HEK293T (cell line): Measurements from ENCODE around the gene TCEAL1.

Experiments
- ARNT ChIP-seq: fragments of 450-650 bp; IDR thresholded peaks from 2 replicates; pipeline ENCODE4 v1.6.1; 2017; ENCODE audit warnings: mild to moderate bottlenecking
- ELF4 ChIP-seq: fragments of 450-650 bp; IDR thresholded peaks from 2 replicates; pipeline ENCODE4 v1.6.1; 2017; ENCODE audit warnings: antibody characterized with exemption
- FOXA1 ChIP-seq: fragments of 450-650 bp; IDR thresholded peaks from 2 replicates; pipeline ENCODE4 v1.6.1; 2016; ENCODE audit warnings: mild to moderate bottlenecking
- FOXK2 ChIP-seq: fragments of 450-650 bp; IDR thresholded peaks from 2 replicates; pipeline ENCODE4 v1.6.1; 2016; ENCODE audit warnings: mild to moderate bottlenecking
- NFRKB ChIP-seq: fragments of 450-650 bp; IDR thresholded peaks from 2 replicates; pipeline ENCODE4 v1.6.1; 2016; ENCODE audit warnings: mild to moderate bottlenecking, moderate library complexity
- PKNOX1 ChIP-seq: fragments of 450-650 bp; IDR thresholded peaks from 2 replicates; pipeline ENCODE4 v1.6.1; 2016
- SP1 ChIP-seq: fragments of 450-650 bp; IDR thresholded peaks from 2 replicates; pipeline ENCODE4 v1.6.1; 2017
- SUZ12 ChIP-seq: fragments of 450-650 bp; IDR thresholded peaks from 2 replicates; pipeline ENCODE4 v1.6.1; 2016; ENCODE audit warnings: mild to moderate bottlenecking
- ZNF384 ChIP-seq: fragments of 450-650 bp; IDR thresholded peaks from 2 replicates; pipeline ENCODE4 v1.6.1; 2016

GRCh38 chrX:103628386-103629317 lies at the start of gene TCEAL1:
- no peak for TF ChIP-seq ELF4
- TF ChIP-seq FOXA1: no peak
- no peak for TF ChIP-seq ARNT
- no peak for TF ChIP-seq ZNF384
- no peak for TF ChIP-seq SUZ12
- TF ChIP-seq SP1: no peak
- peak; percentile 87 for TF ChIP-seq PKNOX1
- TF ChIP-seq NFRKB: no peak
- no peak for TF ChIP-seq FOXK2
